Effector memory CD4-positive, alpha-beta T cell (primary cell): ENCODE data around the gene HLA-F.

Experiments
- DNase-seq, 3 donors: peaks; one replicate each; pipeline ENCODE4 v3.0.0-alpha.2; 2020
- H3K27ac ChIP-seq: 2 replicates; pipeline ENCODE4 v1.7.0; 2013; ENCODE audit warnings: mild to moderate bottlenecking, low read length, moderate library complexity; ENCODE audit not compliant: insufficient read depth, poor library complexity, severe bottlenecking
- H3K27me3 ChIP-seq: replicated peaks from 2 replicates; pipeline ENCODE4 v1.7.0; 2013; ENCODE audit warnings: mild to moderate bottlenecking, low read length; ENCODE audit not compliant: insufficient read depth, control insufficient read depth, poor library complexity, severe bottlenecking
- H3K36me3 ChIP-seq: 2 replicates; pipeline ENCODE4 v1.7.0; 2013; ENCODE audit warnings: mild to moderate bottlenecking, low read length, moderate library complexity; ENCODE audit not compliant: control insufficient read depth, insufficient read depth
- H3K4me1 ChIP-seq: 2 replicates; pipeline ENCODE4 v1.7.0; 2013; ENCODE audit warnings: low read length, mild to moderate bottlenecking; ENCODE audit not compliant: control insufficient read depth, insufficient read depth, poor library complexity, severe bottlenecking
- H3K4me3 ChIP-seq: 2 replicates; pipeline ENCODE4 v1.7.0; 2013; ENCODE audit warnings: low read length, low read depth, mild to moderate bottlenecking; ENCODE audit not compliant: insufficient read depth, poor library complexity, severe bottlenecking
- H3K9me3 ChIP-seq: 2 replicates; pipeline ENCODE4 v1.7.0; 2013; ENCODE audit warnings: mild to moderate bottlenecking, low read length, moderate library complexity; ENCODE audit not compliant: control insufficient read depth

The HLA-F gene

DNA sequence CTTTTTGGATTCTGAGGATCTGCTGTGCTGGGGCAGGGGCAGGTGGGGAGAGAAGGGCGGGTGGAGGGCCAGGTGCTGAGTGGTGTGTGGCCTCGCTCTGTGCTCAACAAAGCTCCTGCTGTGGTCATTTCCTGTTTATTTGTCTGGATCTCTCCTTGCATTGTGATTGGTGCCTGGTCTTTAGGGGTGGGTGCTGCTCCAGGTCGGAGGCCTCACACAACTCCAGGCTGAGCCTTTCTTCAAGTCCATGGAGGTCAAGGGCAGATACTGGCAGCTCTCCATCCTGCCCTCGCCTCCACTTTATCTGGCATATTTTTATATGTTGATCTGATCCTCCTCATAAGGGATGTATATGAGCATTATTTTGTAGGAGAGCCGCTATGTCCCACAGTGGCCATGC is 36.2 kb downstream of the HLA-F start:
- no peaks in the 10 kb centered on the region for H3K27me3 ChIP-seq
- no peak overlapping the region for H3K4me3 ChIP-seq
- H3K9me3 ChIP-seq: no peaks in the 10 kb centered on the region
- H3K27ac ChIP-seq: no peak overlapping the region
- no peak for DNase-seq
- H3K4me1 ChIP-seq: no peaks in the 10 kb centered on the region
- no peaks in the 10 kb centered on the region for H3K36me3 ChIP-seq

DNA sequence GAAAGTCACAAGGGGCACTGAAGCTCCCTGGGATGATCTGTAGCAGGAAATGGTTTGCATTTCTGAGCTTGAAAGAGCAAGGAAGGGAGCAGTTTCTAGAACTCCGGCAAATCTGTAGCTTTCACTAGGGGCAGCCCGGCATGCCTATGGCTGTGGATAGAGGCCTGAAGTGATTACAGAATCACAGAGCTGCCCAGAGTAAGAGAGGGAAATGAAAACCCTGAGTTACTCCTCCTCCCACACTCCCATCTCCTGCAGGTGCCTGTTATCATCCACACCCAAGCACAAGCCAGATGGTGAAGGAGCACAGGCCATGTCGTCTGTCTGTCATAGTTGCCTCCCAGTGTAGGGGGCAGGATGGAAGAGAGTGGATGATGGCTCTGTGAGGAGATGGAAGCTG is 37.1 kb downstream of the HLA-F start:
- Histone ChIP-seq H3K27me3 (no peaks in the 10 kb centered on the region), H3K9me3 (no peaks in the 10 kb centered on the region), H3K36me3 (no peaks in the 10 kb centered on the region), H3K4me3 (no peak overlapping the region), H3K4me1 (no peaks in the 10 kb centered on the region), H3K27ac (no peak overlapping the region)
- no peak for DNase-seq

DNA sequence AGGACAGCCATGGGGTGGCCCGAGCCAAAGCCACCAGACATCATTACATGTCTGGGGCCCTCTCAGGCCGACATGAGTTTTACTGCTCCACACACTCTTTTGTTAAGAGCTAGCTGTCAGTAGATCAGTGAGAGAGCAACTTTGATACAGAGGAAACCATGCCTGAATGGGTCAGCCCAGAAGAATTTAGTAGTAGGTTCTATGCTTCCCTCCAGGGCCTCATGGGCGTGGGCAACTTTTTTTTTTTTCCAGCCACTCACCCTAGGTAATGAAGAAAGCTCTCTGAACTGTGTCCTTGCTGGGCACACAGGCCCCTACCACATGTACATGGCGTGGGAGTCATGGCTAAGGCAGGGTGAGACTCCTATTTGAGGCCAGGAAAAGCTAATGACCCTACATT is 38.8 kb downstream of the HLA-F start:
- H3K27me3 ChIP-seq: no peaks in the 10 kb centered on the region
- H3K4me3 ChIP-seq: no peak overlapping the region
- no peaks in the 10 kb centered on the region for H3K36me3 ChIP-seq
- H3K27ac ChIP-seq: no peak overlapping the region
- no peaks in the 10 kb centered on the region for H3K4me1 ChIP-seq
- DNase-seq: no peak
- H3K9me3 ChIP-seq: no peaks in the 10 kb centered on the region

DNA sequence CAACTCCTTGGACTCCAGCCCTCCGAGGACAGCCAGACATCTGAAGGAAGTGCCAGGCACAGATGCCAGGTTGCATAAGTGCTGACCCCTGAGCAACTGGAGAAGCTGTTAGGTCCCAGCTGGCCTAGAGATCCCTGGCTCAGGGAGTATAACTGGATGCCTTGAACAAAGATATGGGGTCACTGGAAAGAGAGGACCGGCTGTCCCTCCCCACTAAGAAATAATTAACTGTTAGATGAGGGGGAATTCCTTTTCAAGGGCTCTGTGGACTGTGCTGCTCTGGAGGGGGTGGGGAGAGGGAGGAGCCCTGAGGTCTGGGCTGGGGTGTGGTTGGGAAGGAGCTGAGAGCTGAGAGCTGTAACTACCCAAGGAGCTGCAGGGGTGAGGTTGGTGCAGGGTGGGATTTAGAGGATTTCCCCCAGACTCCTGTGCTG is 39.6 kb downstream of the HLA-F start:
- H3K27ac ChIP-seq: no peak overlapping the region
- H3K4me3 ChIP-seq: no peak overlapping the region
- H3K4me1 ChIP-seq: no peaks in the 10 kb centered on the region
- no peaks in the 10 kb centered on the region for H3K9me3 ChIP-seq
- H3K27me3 ChIP-seq: no peaks in the 10 kb centered on the region
- DNase-seq: no peak
- H3K36me3 ChIP-seq: no peaks in the 10 kb centered on the region

DNA sequence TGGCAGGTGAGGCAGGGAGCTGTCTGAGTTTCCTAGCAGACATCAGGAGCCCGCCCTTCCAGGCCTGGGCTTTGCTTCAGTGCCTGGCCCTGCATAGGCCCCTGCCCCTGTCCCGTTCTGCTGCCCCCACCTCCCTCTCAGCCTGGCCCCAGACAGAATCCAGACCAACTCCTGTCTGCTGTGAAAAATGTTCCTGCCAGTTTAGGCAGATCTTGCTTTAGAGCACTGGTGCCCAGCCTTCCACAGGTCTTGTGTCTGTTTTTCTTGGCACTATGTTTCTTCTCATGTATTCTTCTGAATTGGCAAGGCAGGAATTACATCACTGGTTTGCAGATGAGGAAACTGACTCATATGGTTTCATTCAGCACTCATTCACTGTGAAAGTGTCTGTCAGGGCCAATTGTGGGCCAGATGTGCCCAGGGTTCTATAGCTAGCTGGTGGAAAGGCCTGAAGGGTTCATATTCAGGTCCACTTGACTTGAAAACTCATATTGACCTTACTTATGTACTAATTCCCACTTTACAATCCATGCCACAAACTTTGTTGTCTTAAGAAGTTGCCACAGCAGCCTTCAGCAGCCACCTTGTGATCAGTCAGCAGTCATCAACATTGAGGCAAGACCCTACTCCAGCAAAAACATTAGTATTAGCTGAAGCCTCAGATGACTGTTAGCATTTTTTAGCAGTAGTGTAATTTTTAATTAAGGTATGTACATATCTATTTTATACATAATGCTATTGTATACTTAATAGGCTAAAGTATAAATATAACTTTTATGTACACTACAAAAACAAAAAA is 40.5 kb downstream of the HLA-F start:
- no peaks in the 10 kb centered on the region for H3K4me1 ChIP-seq
- H3K9me3 ChIP-seq: no peaks in the 10 kb centered on the region
- H3K27me3 ChIP-seq: no peaks in the 10 kb centered on the region
- H3K4me3 ChIP-seq: no peak overlapping the region
- H3K27ac ChIP-seq: no peak overlapping the region
- H3K36me3 ChIP-seq: no peaks in the 10 kb centered on the region
- no peak for DNase-seq

DNA sequence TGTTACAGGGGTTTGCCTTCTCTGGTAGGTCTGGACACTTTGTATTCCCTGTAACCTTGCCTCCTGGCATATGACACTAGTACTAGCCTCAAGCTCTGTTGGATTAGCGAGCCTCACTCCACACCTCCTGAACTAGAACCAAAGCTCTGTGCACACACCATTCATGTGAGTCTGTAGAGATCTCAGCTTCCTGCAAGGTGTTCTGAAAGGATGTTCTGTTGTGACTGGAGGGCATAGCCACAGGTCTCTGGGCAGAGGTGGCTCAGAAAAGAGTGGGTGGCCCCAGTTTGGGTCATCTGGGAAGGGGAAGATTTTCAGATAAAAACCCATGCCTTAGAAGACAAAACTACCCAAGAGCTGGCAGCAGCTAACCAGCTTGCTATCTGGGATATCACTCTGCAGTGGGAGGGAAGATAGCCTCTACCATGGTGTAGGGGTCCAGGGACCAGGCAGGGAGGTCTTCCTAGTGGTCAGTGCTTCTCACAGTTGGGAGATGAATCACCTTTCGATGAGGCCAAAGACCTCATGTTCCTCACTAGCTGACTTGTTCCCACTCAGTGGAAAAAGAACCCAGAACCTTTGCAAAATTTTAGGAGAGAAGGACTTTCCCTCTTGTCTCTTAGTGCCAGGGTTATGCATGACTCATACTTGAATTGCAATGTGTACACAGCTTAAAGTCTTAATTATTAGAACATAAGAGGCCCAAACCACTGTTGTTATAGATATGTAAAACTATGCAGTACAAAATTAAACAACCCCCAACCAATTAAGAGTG is 41.4 kb downstream of the HLA-F start:
- Histone ChIP-seq H3K4me3 (no peak overlapping the region), H3K9me3 (no peaks in the 10 kb centered on the region), H3K27ac (no peak overlapping the region), H3K36me3 (no peaks in the 10 kb centered on the region), H3K27me3 (no peaks in the 10 kb centered on the region), H3K4me1 (no peaks in the 10 kb centered on the region)
- DNase-seq: no peak

DNA sequence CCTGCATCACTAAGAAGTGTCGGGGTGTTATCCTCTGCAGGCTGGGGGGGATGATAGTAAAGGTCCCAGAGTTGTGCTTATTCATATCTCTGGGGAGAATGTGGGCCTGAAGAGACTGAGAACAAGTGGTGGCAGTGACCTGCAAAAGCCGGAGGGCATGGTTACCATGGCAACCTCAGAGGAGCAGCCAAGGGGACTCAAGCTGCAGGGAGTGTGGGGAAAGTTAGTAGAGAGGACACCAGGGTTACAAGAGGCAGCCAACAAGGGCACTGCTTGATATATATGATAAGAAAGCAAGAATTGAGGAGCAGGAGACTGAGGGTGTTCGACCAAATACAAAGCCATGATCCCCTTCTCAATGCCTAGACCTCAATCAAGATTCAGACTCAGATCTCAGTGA is 46.1 kb downstream of the HLA-F start:
- no peaks in the 10 kb centered on the region for H3K4me1 ChIP-seq
- H3K4me3 ChIP-seq: no peak overlapping the region
- DNase-seq: no peak
- no peaks in the 10 kb centered on the region for H3K36me3 ChIP-seq
- H3K27ac ChIP-seq: no peak overlapping the region
- no peaks in the 10 kb centered on the region for H3K9me3 ChIP-seq
- no peaks in the 10 kb centered on the region for H3K27me3 ChIP-seq

DNA sequence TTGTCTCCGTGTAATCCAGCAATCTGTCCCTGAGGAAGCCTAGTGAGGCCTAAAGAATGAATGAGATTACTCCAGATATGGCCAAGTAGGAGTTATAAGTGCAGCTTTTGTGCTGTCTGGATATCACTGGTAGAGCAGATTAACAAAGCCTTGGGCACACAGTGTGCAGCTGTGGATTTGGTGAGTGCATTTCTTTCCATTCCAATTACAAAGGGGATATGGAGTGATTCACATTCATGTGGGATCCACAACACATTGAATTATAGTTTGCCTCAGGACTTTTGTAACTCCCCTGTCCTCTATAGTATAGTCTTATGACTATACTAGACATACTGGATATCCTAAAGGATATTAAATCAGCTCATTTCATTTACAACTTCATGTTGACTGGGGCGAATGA is 47.1 kb downstream of the HLA-F start:
- no peaks in the 10 kb centered on the region for H3K27me3 ChIP-seq
- H3K27ac ChIP-seq: no peak overlapping the region
- no peaks in the 10 kb centered on the region for H3K36me3 ChIP-seq
- no peak overlapping the region for H3K4me3 ChIP-seq
- H3K4me1 ChIP-seq: no peaks in the 10 kb centered on the region
- H3K9me3 ChIP-seq: no peaks in the 10 kb centered on the region
- DNase-seq: no peak

DNA sequence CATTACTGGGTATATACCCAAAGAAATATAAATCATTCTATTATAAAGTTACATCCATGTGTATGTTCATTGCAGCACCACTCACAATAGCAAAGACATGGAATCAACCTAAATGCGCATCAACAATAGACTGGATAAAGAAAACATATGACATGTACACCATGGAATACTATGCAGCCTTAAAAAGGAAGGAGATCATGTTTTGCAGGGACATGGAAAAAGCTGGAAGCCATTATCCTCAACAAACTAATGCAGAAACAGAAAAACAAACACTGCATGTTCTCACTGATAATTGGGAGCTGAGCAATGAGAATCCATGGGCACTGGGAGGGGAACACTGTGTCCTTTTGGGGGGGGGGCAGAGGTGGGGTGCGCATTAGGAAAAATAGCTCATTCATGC is 53.5 kb downstream of the HLA-F start:
- H3K4me3 ChIP-seq: no peak overlapping the region
- no peaks in the 10 kb centered on the region for H3K9me3 ChIP-seq
- no peak for DNase-seq
- H3K36me3 ChIP-seq: no peaks in the 10 kb centered on the region
- no peak overlapping the region for H3K27ac ChIP-seq
- no peaks in the 10 kb centered on the region for H3K27me3 ChIP-seq
- no peaks in the 10 kb centered on the region for H3K4me1 ChIP-seq
